Measurements from ENCODE around the gene FIZ1.

The FIZ1 gene, protein sequence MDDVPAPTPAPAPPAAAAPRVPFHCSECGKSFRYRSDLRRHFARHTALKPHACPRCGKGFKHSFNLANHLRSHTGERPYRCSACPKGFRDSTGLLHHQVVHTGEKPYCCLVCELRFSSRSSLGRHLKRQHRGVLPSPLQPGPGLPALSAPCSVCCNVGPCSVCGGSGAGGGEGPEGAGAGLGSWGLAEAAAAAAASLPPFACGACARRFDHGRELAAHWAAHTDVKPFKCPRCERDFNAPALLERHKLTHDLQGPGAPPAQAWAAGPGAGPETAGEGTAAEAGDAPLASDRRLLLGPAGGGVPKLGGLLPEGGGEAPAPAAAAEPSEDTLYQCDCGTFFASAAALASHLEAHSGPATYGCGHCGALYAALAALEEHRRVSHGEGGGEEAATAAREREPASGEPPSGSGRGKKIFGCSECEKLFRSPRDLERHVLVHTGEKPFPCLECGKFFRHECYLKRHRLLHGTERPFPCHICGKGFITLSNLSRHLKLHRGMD

DNA sequence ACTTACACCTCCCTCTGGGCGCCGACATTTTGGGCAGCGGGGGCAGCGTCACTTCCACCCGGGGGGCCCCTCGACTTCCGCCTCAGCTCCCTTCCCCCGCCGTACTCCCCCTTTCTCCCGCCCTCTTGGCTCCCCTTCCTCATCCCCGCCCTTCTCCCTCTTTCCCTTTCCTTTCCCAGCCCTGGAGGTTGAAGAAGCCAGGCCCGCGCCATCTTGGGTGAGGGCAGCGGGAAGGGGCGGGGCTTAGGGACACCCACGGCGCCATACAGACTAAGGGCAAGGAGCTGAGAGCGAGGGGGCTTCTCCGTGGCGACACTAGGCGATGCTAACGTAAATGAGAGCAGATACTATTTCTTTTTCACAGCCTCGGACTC lies at the start of gene FIZ1:
Gene FIZ1, minus strand, starts transcription at position 50 of the 374 bp plus-strand sequence. CDS start 1,652 bp downstream, outside the sequence.
- DNase-seq, result peak; percentile 97

DNA sequence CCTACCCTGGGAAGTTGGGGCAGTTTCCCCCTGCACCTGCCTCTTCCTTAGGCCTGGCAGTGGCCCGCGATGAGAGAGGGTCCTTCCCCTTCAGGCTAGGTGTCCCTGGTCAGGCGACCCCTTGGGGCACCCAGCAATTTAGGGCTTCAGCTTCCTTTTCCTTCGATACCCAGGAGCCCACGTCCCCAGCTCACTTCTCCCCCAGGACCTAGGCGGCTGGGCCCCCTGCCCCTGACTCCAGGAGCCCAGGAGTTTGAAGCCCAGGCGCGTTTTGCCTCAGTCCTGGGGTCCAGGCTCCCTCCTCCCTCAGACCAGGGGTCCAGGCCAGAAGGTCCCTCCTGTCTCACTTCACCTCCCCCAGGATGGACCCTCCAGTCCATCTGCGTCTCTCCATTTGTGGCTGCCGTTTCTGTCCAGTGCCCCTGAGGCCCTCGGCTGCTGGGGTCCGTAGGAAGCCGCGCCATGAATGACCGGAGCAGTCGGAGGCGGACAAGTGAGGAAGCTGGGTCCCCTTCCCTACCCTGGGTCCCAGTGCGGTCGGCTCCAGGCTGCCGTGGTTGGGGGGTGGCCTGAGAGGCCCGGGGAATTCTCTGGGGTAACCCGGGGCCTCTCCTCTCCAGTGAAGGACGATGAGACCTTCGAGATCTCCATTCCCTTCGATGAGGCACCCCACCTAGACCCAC lies 49.4 kb upstream of the FIZ1 start:
- DNase-seq, result no peak

DNA sequence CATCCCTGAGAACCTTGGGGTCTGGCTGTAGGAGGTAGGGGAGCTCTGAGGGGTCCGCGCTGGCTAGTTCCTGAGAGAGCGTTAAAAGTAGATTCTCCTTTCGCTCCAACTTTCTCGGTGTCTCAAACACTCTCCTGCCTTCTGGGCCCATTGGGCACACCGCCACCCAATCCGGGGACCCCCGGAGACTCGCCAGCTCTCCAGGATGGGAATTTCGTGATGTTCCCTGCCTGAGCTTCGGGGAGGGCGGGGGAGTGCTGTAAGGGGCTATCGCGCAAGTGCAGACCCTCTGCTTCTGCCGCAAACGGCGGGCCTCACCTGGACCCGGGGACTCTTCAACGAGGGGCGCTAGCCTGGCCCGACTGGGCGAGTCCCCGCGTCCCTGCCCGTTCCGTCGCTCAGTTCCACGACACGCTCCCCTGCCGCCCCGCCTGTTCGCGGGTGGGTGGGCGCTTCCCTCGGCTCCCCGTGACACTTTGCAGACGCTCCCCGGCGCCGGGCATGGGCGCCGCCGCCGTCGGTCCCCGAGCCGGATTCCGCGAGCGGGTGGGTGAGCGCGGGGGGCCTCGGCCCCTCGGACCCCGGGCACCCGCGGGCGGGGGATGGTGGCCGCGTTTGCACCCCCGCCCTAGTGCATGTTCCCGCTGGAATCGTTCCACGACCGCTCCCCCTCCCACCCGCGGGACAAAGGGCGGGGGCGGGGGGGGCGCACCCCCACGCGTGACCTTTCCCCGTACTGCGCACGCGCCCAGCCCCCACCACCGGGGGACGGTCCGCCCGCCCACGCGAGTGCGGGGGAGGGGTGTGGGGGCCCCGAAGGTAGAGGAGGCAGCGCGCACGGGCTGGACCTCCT lies 48.6 kb upstream of the FIZ1 start, which contains the start of gene CCDC106:
Gene CCDC106, plus strand, starts transcription at position 481 of the 853 bp plus-strand sequence. CDS start 835 bp downstream, outside the sequence.
- DNase-seq, result peak; percentile 51

DNA sequence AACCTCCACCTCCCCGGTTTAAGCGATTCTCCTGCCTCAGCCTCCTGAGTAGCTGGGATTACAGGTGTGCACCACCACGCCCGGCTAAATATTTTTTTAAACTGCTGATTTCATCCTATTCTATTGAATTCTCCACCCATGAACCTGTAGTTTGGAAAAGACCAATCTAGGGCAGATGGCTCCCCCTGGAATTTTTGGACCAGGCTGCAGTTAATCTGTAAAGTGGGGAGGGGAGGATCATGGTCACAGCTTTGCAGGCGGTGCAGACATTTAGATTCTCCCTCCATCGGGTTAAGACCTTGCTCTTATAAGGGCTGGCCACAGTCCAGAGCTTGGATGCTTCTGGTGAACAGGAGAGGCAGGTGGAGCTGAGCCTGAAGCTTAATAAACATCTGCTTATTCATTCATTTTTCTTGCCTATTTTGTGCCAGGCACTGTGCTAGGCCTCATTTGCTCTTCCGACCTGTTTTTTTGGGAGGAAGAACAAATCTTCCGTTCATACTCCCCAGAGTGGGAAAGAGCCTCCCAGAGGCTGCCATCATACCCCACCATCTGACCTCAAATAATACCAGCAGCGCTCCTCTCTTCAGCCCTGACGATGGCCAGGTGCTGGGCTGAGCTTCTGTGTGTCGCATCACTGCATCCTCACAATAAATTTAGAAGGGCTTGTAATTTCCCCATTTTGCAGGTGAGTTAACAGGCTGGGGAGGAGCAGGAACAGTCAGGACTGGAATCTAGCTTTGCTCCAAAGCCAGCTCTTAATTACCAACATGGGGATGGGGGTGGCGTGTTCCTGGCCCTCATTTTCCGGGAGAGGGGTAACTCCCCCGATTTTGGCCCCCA lies 47.8 kb upstream of the FIZ1 start:
- no peak for DNase-seq

DNA sequence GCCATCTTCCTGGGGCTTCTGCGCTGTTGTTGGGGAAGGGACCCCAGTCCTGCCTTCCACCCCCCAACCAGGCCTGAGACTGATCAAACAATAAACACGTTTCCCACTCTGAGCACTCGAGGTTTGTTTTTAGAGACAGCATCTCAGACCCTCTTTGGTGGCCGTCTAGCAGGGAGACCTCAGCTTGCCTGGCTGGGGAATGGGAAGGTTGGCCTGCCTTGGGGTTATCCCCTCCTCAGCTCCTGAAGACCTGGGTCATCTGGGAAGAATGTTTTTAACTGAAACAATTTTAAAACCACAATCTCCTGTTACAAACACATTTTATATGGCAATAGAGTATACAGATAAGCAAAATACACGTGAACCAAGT lies 46.2 kb upstream of the FIZ1 start:
- DNase-seq, result no peak

DNA sequence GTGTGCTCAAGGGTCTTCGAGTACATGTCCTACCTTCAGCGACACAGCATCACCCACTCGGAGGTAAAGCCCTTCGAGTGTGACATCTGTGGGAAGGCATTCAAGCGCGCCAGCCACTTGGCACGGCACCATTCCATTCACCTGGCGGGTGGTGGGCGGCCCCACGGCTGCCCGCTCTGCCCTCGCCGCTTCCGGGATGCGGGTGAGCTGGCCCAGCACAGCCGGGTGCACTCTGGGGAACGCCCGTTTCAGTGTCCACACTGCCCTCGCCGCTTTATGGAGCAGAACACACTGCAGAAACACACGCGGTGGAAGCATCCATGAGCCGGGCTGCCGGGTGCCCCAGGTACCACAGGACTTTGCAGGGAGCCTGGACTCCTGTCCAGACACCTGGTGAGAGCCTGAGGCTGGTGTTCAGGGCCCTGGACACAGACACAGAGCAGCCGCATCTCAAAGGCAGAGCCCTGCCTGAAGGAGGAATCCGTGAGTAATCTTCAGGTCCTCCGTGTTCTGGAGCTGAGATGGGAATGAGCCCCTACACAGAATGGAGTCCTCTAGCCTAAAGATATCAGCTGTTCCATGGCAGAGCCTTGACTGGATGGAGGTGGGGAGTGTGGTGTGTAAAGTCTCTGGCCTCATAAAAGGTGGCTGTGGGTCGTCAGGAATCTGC lies 45.7 kb upstream of the FIZ1 start:
- no peak for DNase-seq

DNA sequence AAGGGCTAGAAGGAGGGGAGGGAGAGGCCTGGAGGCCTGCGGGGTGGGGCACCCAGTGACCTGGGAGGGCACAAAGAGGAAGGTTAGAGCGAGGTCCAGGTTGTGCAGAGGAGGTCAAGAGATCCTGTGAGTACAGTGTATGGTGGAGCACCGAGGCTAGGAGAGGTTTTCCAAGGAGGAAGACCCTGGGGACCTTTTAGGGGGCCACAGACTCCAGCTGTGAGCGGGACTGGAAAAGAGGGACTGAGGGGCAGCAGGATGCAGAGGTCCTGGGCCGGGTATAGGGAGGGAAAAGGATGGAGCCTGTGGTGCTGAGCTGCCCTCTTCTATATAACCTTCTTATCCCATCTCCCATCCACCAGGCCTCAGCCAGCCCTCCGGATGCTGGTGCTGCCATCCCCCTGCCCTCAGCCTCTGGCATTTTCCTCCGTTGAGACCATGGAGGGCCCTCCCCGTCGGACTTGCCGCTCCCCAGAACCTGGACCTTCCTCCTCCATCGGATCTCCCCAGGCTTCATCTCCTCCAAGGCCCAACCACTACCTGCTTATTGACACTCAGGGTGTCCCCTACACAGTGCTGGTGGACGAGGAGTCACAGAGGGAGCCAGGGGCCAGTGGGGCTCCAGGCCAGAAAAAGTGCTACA lies 45.0 kb upstream of the FIZ1 start:
- no peak for DNase-seq

DNA sequence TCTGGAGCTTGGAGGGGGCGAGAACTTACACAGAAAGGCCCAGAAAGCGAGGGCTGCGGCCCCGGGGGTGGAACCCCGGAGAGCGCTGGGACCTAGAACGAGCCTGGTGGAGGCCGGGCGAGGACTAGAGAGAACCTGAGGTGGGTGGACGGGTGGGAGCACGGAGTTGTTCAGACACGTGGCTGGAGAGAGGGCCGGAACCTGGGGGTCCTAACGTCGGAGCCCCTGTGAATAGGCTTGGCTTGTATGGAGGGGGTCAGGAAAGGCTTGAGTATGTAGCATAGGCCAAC lies 44.5 kb upstream of the FIZ1 start:
- DNase-seq, result no peak

DNA sequence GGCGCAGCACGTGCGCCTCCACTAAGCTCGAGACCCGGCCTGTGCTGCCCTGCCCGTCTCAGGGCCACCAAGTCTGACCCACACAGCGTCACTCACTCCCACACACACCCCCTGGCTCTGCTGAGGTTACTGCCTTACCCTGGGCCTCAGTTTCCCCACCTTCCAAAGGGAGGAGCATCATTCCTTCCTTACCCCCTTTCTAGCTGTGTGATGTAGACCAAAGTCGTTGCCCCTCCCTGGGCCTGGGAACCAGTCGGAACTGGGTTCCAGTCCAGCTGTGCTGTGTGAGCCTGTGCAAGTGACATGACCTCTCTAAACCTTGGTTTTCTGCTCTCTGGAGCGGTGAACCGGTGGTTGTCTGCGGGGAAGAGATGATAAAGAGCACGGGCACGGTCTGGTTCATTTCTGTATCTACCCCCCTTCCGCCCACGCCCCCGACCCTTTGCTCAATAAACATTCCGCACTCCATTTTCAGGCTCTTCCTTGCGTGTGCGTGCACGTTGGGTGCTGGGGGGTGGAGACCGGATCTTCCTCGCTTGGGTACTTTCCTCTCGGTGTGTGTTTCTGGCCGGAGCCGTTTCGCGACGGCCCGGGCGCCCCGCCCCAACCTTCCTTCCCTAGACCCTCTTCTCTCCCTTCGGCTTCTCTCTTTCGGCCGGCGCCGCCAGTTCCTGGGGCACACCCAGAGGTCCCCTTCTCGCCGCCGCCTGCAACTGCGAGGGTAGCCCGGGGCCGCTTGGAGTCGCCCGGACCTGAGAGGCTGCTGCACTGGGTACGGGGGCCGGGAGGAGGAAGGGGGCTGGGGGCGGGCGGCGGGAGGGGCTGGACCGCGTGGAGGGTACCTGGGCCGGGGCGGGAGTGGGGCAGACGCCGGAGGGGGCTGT lies 43.9 kb upstream of the FIZ1 start, which contains the start of gene ZNF581:
Gene ZNF581, plus strand, starts transcription at position 647 of the 884 bp plus-strand sequence. CDS start 923 bp downstream, outside the sequence.
- DNase-seq, result peak; percentile 68

DNA sequence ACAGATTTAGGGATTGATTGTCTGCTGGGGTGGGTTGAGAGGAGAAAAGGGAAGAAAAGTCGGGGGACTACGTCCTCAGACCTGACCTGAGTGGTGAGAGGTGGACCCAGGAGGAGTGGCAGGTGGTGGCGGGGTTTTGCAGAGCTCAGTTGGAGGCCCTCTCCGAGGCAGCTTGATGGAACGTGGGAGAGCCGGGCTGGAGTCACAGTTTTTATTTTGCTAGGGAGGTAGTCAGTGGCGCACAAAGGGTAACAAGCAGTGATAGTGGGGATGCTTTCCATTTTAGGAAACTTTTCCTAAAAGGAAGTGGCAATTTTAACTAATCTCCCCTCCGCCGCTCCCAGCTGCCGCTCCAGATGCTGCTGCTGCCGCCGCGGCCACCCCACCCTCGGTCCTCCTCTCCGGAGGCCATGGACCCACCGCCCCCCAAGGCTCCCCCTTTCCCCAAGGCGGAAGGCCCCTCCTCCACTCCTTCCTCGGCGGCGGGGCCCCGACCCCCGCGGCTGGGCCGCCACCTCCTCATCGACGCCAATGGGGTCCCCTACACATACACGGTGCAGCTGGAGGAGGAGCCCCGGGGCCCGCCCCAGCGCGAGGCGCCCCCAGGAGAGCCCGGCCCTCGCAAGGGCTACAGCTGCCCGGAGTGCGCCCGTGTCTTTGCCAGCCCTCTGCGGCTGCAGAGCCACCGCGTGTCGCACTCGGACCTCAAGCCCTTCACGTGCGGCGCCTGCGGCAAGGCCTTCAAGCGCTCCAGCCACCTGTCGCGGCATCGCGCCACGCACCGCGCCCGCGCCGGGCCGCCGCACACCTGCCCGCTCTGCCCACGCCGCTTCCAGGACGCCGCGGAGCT lies 43.1 kb upstream of the FIZ1 start:
- peak; percentile 30 for DNase-seq

DNA sequence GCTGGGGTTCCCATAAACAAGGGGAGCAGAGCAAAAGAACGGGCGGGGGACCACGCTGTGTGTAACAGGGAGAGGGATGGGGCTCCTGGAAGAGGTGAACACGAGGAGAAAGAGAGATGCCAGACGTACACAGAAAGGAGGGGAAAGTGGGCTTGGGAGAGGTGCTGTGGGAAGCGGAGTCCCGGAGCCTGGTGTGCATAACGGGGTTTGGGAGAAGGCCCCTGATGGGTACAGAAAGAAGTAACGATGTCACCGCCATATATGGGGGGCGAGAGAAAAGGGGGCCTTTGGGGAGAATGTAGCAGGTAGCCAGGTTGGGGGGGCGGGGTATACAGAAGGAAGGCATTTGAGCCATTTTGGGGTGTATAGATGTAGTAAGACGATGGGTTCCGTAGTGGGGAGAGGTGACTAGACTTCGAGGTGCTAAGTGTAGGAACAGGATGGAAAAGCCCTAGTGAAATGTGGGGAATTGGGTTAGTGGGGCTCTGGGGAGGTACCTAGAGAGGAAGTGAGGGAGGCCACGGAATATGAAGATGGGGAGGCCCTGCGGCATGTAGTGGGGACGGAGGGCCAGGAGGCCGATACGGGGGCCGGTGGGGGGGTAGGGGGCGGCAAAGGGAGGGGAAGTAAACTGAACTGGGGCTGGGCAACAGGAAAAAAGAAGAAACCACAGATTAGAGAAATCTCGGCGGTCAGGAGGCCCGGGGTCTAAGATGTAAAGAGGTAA lies 42.3 kb upstream of the FIZ1 start:
- DNase-seq, result peak; percentile 30

DNA sequence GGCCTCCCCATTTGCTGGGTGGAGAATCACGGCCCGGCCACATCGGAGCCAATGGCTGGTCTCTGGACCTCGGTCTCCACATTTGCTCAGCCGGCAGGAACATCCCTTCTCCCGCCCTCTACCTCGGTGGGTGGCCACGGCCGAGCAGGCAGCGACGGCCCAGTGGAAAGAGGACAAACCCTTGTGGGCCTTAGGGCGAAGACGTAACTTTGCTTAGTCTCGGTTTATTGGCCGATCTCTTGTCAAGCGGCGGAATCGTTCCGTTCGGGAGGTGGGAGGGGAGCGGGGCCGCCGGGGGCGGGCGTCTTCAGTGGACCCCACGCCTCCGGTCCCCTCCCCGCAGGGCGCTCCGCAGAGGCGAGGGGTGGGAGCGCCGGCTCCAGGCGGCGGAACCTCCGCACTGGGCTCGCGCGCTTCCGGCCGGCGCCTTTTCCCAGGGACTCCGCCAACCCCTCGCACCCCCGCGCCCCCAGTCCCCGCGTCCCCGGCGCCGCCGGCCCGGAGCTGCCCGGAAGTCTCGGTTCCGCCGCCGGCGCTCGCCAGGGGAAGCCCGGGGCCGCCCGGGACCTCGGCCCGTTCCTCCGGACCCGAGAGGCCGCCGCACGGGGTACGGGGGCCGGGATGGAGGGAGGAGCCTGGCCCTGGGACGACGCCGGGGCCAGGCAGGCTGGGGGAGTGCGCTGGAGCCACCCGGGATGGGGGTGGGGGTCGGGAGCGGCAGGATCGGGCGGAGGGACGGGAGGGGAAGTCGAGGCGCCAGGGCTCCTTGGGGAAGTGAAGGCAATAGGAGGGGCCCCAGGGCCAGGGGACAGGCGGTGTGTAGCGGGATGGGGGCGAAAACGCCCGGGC lies 41.5 kb upstream of the FIZ1 start, which contains the start of gene ZNF580:
Gene ZNF580, plus strand, starts transcription at position 426 of the 849 bp plus-strand sequence. CDS start 1,507 bp downstream, outside the sequence.
- DNase-seq, result peak; percentile 69

DNA sequence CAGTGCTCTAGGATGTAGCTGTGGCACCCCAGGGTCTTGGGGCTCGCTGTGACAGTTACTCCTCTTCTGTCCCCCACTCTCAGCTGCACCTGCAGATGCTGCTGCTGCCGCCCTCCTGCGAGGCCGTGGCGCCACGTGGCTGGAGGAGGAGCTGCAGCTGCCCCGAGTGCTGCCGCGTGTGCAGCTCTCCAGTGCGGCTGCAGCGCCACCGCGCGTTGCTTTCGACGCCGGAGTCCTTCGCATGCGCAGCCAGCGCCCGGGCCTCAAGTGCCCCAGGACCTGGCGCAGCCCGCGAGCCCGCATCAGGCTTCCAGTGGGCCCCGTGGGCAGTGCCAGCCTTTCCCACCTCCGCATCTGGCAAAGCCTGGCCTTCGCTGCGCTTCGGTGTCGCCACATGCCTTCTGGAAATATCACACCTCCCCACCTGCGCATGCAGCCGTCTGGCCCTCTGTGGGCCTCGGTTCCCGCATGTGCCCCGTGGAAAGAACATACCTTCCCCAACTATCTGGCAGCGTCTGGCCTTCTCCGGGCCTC lies 40.8 kb upstream of the FIZ1 start:
- DNase-seq, result no peak

DNA sequence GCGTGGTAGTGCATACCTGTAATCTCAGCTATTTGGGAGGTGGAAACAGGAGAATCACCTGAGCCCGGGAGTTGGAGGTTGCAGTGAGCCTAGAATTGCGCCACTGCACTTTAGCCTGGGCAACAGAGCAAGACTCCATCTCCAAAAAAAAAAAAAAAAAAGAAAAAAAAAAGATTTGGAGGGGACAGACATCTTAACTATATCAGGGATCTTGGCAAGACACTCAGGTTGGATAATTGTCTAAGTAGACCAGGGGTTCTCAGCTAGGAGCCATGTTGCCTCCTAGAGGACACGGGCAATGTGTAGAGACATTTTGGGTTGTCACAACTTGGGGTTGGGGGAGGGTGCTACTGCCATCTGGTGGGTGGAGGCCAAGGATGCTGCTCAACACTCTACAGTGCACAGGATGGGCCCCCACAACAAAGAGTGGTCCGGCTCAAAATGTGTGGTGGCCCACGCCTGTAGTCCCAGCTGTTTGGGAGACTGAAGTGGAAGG lies 39.6 kb upstream of the FIZ1 start:
- peak; percentile 49 for DNase-seq

DNA sequence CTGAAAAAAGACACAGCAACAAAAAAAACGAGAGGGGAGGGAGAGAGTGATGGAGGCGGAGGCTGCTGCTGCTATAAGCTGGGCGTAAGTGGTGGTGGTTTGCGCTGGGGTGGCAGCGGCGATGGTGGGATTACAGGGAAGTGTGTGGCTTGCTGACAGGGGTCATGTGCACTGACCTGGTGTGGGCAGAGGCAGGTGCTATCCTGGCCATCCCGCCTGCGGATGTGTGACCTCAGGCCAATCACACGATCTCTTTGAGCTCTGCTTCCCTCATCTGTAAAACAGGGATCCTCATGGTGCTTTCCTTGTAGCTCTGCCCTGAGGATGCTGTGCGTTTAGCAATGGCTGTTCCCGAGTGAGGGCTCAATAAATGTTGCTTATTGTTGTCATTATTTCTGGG lies 38.2 kb upstream of the FIZ1 start:
- no peak for DNase-seq

DNA sequence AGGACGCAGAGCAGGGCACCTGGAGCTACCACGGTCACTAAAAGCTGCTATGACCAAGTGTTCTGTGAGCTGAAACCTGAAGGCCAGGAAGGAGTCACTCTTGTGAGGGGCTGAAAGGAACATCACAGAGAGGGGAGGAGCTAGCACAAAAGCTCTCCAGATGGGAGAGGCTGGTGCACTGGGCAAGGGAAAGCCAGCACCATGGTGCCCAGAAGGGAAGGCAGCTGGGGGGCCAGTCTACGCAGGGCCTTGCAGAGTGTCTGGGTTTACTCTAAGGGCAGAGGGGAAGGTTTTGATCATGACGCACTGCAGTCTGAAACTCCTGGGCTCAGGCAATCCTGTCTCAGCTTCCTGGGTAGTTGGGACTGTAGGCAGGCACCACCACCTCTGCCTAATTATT lies 37.4 kb upstream of the FIZ1 start:
- DNase-seq, result no peak

Measured in HCEC 1CT (cell line).